Mucosa of descending colon (tissue), 3 donors: Measurements from ENCODE around the gene FAM53B. TPM values are rescaled to one million over a fixed set of nuclear protein-coding genes. Genes with fewer than 3 reads are reported as not detected.

Experiments used
- ATAC-seq: fragments of 200-7000 bp; cut with Tn5 transposase; one replicate; pipeline ENCODE4 v1.9.1; 2020; ENCODE audit warnings: mild to moderate bottlenecking, moderate library complexity
- DNase-seq, 3 donors: peaks; one replicate each; pipeline ENCODE4 v3.0.0-alpha.2; 2020
- H3K36me3 ChIP-seq: fragments of 200-600 bp; one replicate; pipeline ENCODE4 v1.8.0; 2021; ENCODE audit warnings: low read depth, mild to moderate bottlenecking
- H3K4me1 ChIP-seq: fragments of 200-600 bp; one replicate; pipeline ENCODE4 v1.8.0; 2021; ENCODE audit warnings: low read depth, mild to moderate bottlenecking
- H3K4me3 ChIP-seq: fragments of 200-600 bp; one replicate; pipeline ENCODE4 v1.8.0; 2021; ENCODE audit warnings: mild to moderate bottlenecking
- H3K9me3 ChIP-seq: fragments of 200-600 bp; one replicate; pipeline ENCODE4 v1.8.0; 2021; ENCODE audit warnings: mild to moderate bottlenecking
- intact Hi-C, 2 donors: fragments of 100-400 bp; cut with DNase I in 1 of 2; cut with micrococcal nuclease in 1 of 2; formaldehyde crosslinking; loops; one replicate each; pipeline versions ENCODE4 v1.11.0 to v1.11.1; 2022; cut with DNase I, micrococcal nuclease
- total RNA-seq, 3 donors: library from RNA; stranded (reverse); fragmentation: NEBNext Ultra II Directional in 2 of 3; extraction: Animal tissue kit (Norgen Biotek cat#: 25700) in 2 of 3; gene quantifications; one replicate each; pipeline versions ENCODE4 v1.2.1 to v1.2.4, GENCODE V29; 2021 to 2023
- TF ChIP-seq, protein P1 (sequence below): fragments of 200-600 bp; IDR thresholded peaks from one replicate; pipeline ENCODE4 v1.8.0; 2022; ENCODE audit warnings: antibody characterized with exemption, mild to moderate bottlenecking
- donor health status: DM: no; HTN: no; CAD: no; lungs with moderate emphysema.
- donor health status: DM: no; HTN: no; CAD: no.
- donor health status: DM: no; HTN: yes; CAD: no.

FAM53B gene
- total RNA-seq, 3 donors from 2014 or later: 37.2 to 48.0 (median 44.2) TPM

GRCh38 chr10:124697443-124697836 lies 46.7 kb downstream of the FAM53B start:
- peaks cover 27% of the 10 kb centered on the region for H3K4me1 ChIP-seq

DNA sequence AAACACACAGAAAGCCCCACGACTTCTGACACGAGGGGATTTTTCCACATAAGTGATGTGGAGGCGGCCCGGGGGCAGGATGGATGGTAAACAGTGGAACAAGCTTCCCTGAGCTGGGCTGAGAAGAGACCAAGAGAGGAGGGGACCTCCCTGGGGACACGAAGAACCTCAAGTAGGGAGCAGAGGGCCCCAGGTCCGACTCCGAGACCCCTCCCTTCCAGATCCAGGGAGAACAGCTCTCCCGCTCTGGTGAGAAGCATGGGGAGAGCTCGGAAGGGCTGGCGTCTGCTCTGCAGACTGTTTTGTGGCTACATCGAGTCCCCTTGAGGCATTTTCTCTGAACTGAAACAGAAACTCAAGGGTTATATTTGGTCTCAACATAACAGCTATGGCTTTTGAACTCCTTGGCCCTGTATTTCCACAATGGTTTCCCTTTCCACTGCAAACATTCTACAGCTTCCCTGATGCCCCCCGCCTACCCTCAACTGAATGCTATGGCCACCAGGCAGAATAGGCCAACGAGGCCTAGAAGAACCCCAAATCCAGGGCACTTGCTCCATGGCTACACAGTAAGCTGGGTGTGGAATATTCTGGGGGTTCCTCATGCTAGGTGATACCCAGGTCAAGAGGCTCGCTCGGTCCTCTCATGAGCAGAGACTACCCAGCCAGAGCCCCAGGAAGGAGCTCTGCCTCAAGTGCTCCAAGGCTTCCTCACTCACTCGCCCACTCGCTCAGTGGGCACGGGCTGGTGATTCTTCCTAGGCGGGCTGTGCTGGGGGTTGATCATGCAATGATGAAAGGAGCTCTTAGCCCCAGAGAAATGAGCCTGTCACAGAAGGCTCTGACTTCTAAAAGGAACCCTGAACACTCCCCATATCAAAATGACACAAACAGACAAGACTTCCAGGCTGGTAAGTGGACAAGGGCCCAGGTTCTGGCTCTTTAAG lies 47.5 kb downstream of the FAM53B start:
- peaks cover 20% of the 10 kb centered on the region for H3K4me1 ChIP-seq

More at GRCh38 chr10:124697443-124697836, 46.7 kb downstream of the FAM53B start:
- no peak overlapping the region for H3K4me3 ChIP-seq
- no peak for ATAC-seq
- no peaks in the 10 kb centered on the region for H3K9me3 ChIP-seq
- intact Hi-C loops: no loop called here
- peaks cover 4% of the 10 kb centered on the region for H3K36me3 ChIP-seq
- TF ChIP-seq, protein P1, sequence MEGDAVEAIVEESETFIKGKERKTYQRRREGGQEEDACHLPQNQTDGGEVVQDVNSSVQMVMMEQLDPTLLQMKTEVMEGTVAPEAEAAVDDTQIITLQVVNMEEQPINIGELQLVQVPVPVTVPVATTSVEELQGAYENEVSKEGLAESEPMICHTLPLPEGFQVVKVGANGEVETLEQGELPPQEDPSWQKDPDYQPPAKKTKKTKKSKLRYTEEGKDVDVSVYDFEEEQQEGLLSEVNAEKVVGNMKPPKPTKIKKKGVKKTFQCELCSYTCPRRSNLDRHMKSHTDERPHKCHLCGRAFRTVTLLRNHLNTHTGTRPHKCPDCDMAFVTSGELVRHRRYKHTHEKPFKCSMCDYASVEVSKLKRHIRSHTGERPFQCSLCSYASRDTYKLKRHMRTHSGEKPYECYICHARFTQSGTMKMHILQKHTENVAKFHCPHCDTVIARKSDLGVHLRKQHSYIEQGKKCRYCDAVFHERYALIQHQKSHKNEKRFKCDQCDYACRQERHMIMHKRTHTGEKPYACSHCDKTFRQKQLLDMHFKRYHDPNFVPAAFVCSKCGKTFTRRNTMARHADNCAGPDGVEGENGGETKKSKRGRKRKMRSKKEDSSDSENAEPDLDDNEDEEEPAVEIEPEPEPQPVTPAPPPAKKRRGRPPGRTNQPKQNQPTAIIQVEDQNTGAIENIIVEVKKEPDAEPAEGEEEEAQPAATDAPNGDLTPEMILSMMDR: no peak
- DNase-seq: no peak

DNA sequence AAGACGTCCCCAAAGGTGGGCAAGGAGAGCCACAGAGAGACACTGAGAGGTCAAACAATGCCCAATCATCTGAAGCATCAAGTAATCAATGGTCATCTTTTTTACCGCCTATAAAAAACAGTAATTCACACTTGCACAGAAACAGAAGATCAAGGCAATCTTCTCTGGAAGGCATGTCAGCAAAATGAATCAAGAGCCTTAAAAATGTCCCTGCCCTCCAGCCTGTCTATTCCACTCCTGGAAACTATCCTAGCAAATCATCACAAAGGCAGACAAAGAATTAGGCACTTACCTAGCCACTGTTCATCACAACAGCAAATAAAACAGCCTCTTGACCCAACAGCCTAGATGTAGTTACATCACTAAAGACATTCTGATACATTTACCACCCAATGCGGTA lies 48.9 kb downstream of the FAM53B start:
- intact Hi-C loops: no loop called here

More for the DNA sequence above, 47.5 kb downstream of the FAM53B start:
- TF ChIP-seq, protein P1: no peak
- peaks cover 4% of the 10 kb centered on the region for H3K36me3 ChIP-seq
- ATAC-seq: peak; percentile 35
- intact Hi-C loops: no loop called here
- DNase-seq: no peak
- H3K9me3 ChIP-seq: no peaks in the 10 kb centered on the region
- no peak overlapping the region for H3K4me3 ChIP-seq

GRCh38 chr10:124694481-124695220 lies 49.5 kb downstream of the FAM53B start:
- TF ChIP-seq, protein P1: no peak
- DNase-seq (no peak), ATAC-seq (peak; percentile 4)
- peaks cover 7% of the 10 kb centered on the region for H3K4me1 ChIP-seq
- intact Hi-C loops: no loop called here
- no peaks in the 10 kb centered on the region for H3K9me3 ChIP-seq
- H3K36me3 ChIP-seq: peaks cover 4% of the 10 kb centered on the region
- no peak overlapping the region for H3K4me3 ChIP-seq

More for the DNA sequence above, 48.9 kb downstream of the FAM53B start:
- Histone ChIP-seq H3K4me1 (peaks cover 7% of the 10 kb centered on the region), H3K9me3 (no peaks in the 10 kb centered on the region), H3K36me3 (peaks cover 4% of the 10 kb centered on the region), H3K4me3 (no peak overlapping the region)
- ATAC-seq (no peak), DNase-seq (no peak)
- TF ChIP-seq, protein P1: no peak

DNA sequence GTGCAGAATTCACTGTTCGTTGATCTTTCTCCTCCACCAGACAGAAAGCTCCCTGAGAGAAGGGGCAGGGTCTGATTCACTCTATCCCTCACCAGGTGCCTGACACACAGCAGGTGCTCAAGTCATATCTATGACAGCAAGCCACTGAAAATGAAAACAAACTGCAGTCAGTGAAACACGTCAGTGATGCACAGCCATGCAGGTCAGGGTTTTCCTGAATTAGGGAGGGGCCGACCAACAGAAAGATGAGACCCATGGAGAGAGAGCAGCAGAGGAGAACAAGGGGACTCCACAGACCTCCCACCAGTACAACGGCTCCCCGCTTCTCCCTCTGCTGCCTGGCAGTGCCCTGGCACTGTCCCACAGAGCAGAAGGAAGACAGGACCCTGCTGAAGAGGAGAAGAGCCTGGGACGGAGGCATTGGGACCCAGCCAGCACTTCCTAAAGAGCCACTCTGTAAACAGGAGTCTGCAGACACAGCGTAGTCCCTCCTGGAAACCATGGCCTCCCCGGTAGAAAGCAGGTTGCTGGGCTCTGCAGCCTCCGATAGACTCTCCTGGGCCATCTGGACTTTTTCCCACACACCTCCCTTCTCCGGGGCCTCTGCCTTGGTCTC lies 50.3 kb downstream of the FAM53B start:
- DNase-seq (no peak), ATAC-seq (peak; percentile 14)
- H3K9me3 ChIP-seq: no peaks in the 10 kb centered on the region
- H3K36me3 ChIP-seq: peaks cover 4% of the 10 kb centered on the region
- H3K4me3 ChIP-seq: no peak overlapping the region
- peaks cover 7% of the 10 kb centered on the region for H3K4me1 ChIP-seq
- intact Hi-C loops: no loop called here
- TF ChIP-seq, protein P1: no peak
